Liver (tissue), 9 donors: ENCODE data around the gene RAB18. TPM values are rescaled to one million over a fixed set of nuclear protein-coding genes. Genes with fewer than 3 reads are reported as not detected.
"Not testable (repeated sequence)": the region's sequence is repeated elsewhere in the genome, so short reads cannot be mapped to it uniquely, and the experiment has no call there.

Experiments used
- DNase-seq: peaks from one replicate; pipeline ENCODE4 v3.0.0-alpha.2; 2017; ENCODE audit warnings: low spot score
- H3K27ac ChIP-seq, 2 donors: one replicate each; pipeline ENCODE4 v1.7.0; 2013; ENCODE audit warnings: inconsistent platforms in 2 of 2, low read length in 2 of 2, control low read depth in 1 of 2, low read depth in 1 of 2, mild to moderate bottlenecking in 1 of 2
- H3K27me3 ChIP-seq, 4 donors: one replicate each; pipeline versions ENCODE4 v1.6.1 to v1.7.0; 2013; ENCODE audit warnings: low read length in 3 of 4, inconsistent platforms in 1 of 4, mild to moderate bottlenecking in 1 of 4, moderate library complexity in 1 of 4; ENCODE audit not compliant: control insufficient read depth in 4 of 4, insufficient read depth in 4 of 4
- H3K36me3 ChIP-seq, 4 donors: one replicate each; pipeline versions ENCODE4 v1.6.1 to v1.7.0; 2013; ENCODE audit warnings: low read length in 3 of 4, mild to moderate bottlenecking in 3 of 4, low read depth in 1 of 4, moderate library complexity in 1 of 4; ENCODE audit not compliant: control insufficient read depth in 4 of 4, insufficient read depth in 3 of 4
- H3K4me1 ChIP-seq, 4 donors: one replicate each; pipeline versions ENCODE4 v1.6.1 to v1.7.0; 2013; ENCODE audit warnings: low read length in 3 of 4, mild to moderate bottlenecking in 3 of 4, moderate library complexity in 1 of 4; ENCODE audit not compliant: control insufficient read depth in 4 of 4, insufficient read depth in 4 of 4
- H3K4me3 ChIP-seq, 3 donors: one replicate each; pipeline versions ENCODE4 v1.6.1 to v1.7.0; 2013; ENCODE audit warnings: low read length in 3 of 3, control low read depth in 1 of 3, low read depth in 1 of 3, mild to moderate bottlenecking in 1 of 3
- H3K9ac ChIP-seq, 2 donors: one replicate each; pipeline ENCODE4 v1.7.0; 2013; ENCODE audit warnings: low read length in 2 of 2, mild to moderate bottlenecking in 2 of 2, moderate library complexity in 2 of 2, control low read depth in 1 of 2, low read depth in 1 of 2
- H3K9me3 ChIP-seq, 4 donors: one replicate each; pipeline versions ENCODE4 v1.6.1 to v1.7.0; 2013; ENCODE audit warnings: low read length in 3 of 4; ENCODE audit not compliant: control insufficient read depth in 4 of 4
- EGR1 ChIP-seq, 2 donors: IDR thresholded peaks; 2 replicates each; pipeline ENCODE4 v1.6.1; 2016 to 2018; ENCODE audit warnings: antibody characterized with exemption in 2 of 2, low read depth in 2 of 2
- FOXA1 ChIP-seq: IDR thresholded peaks from 2 replicates; pipeline ENCODE4 v1.6.1; 2016; ENCODE audit warnings: antibody characterized with exemption
- GABPA ChIP-seq, 2 donors: IDR thresholded peaks in 1 of 2; conservative IDR thresholded peaks in 1 of 2; 2 replicates each; pipeline ENCODE4 v1.6.1; 2016; ENCODE audit warnings: antibody characterized with exemption in 2 of 2, mild to moderate bottlenecking in 1 of 2, moderate library complexity in 1 of 2
- JUND ChIP-seq, 2 donors: IDR thresholded peaks; 2 replicates each; pipeline ENCODE4 v1.6.1; 2016; ENCODE audit warnings: antibody characterized with exemption in 2 of 2
- NR2F2 ChIP-seq: IDR thresholded peaks from 2 replicates; pipeline ENCODE4 v1.6.1; 2016; ENCODE audit warnings: antibody characterized with exemption
- REST ChIP-seq: IDR thresholded peaks from 2 replicates; pipeline ENCODE4 v1.6.1; 2016; ENCODE audit warnings: antibody characterized with exemption, mild to moderate bottlenecking
- RXRA ChIP-seq, 2 donors: IDR thresholded peaks; 2 replicates each; pipeline ENCODE4 v1.6.1; 2017 to 2018; ENCODE audit warnings: antibody characterized with exemption in 2 of 2, mild to moderate bottlenecking in 1 of 2
- SP1 ChIP-seq: IDR thresholded peaks from 2 replicates; pipeline ENCODE4 v1.6.1; 2018; ENCODE audit warnings: antibody characterized with exemption, mild to moderate bottlenecking
- ZBTB33 ChIP-seq: IDR thresholded peaks from 2 replicates; pipeline ENCODE4 v1.6.1; 2016; ENCODE audit warnings: antibody characterized with exemption
- WGBS: extraction: QIAGEN DNeasy Blood & Tissue Kit; methylation state at CpG from one replicate; pipeline ENCODE4 v1.1.7; 2013; 5-methylcytosine and 5-hydroxymethylcytosine counted together
- polyA plus RNA-seq, 2 donors: library from polyadenylated mRNA; stranded (reverse) in 1 of 2; unstranded in 1 of 2; fragments of 200-250 nt in 1 of 2; fragments of >200 nt in 1 of 2; fragmentation: Nextera tagmentation in 1 of 2; extraction: Ambion mirVana in 1 of 2; gene quantifications; one replicate each; pipeline versions ENCODE4 v1.2.1 to v1.2.3, GENCODE V29; 2013 to 2015
- total RNA-seq, 2 donors: library from RNA; depleted of rRNA; stranded (reverse); fragments of >200 nt; gene quantifications; one replicate each; pipeline ENCODE4 v1.2.3, GENCODE V29; 2014
- donor health status: healthy.
- donor health status: healthy.
- donor health status: healthy.
- donor health status: healthy.
- donor health status: healthy.

Gene RAB18
- total and polyA plus RNA-seq, 4 donors = 19.8 to 57.8 (median 25.2) TPM

- TF ChIP-seq EGR1 (IDR thresholded peaks at IDR 0.05; ENCODE audit: low read depth in 2 of 2) = no peak
- no peak for TF ChIP-seq GABPA (IDR thresholded peaks at IDR 0.05 in 1 of 2, conservative IDR thresholded peaks at IDR 0.05 in 1 of 2)
Measured at GRCh38 chr10:27568196-27569175, 64.4 kb downstream of the RAB18 start (continued).

GRCh38 chr10:27569946-27570345 is 65.8 kb downstream of the RAB18 start:
- Histone ChIP-seq H3K9ac (no peak overlapping the region), H3K27me3 (no peaks in the 10 kb centered on the region), H3K36me3 (no peaks in the 10 kb centered on the region), H3K9me3 (no peaks in the 10 kb centered on the region), H3K27ac (no peak overlapping the region), H3K4me3 (no peak overlapping the region), H3K4me1 (no peaks in the 10 kb centered on the region)
- DNase-seq = no peak
- TF ChIP-seq RXRA (IDR thresholded peaks at IDR 0.05) (no peak), ZBTB33 (no peak), JUND (IDR thresholded peaks at IDR 0.05) (no peak), GABPA (IDR thresholded peaks at IDR 0.05 in 1 of 2, conservative IDR thresholded peaks at IDR 0.05 in 1 of 2) (no peak)
- 95% methylated on average over 4 of the region's 4 CpGs for WGBS

GRCh38 chr10:27577038-27577437 is 72.9 kb downstream of the RAB18 start:
- WGBS = 91% methylated on average over 5 of the region's 5 CpGs
- DNase-seq, H3K9me3 ChIP-seq, H3K27ac ChIP-seq, H3K4me1 ChIP-seq, H3K27me3 ChIP-seq, H3K4me3 ChIP-seq, H3K9ac ChIP-seq, H3K36me3 ChIP-seq: not testable (repeated sequence)

GRCh38 chr10:27578316-27578715 is 74.2 kb downstream of the RAB18 start:
- H3K27me3 ChIP-seq = no peaks in the 10 kb centered on the region
- 77% methylated on average over 4 of the region's 4 CpGs for WGBS

More at GRCh38 chr10:27578316-27578715, 74.2 kb downstream of the RAB18 start:
- Histone ChIP-seq H3K27ac (no peak overlapping the region), H3K4me1 (no peaks in the 10 kb centered on the region), H3K9ac (no peak overlapping the region), H3K36me3 (peaks cover 0 to 3% (median 0%) of the 10 kb centered on the region in 4 donors), H3K9me3 (no peaks in the 10 kb centered on the region), H3K4me3 (no peak overlapping the region)
- no peak for TF ChIP-seq FOXA1
- no peak for TF ChIP-seq NR2F2
- no peak for TF ChIP-seq REST
- TF ChIP-seq SP1 = no peak
- no peak for DNase-seq
